AG20443 (cell line): Measurements from ENCODE around the gene PRSS50.
A peak's percentile ranks its signal among the peaks of the same experiment; 100 is the strongest.
"Not testable (repeated sequence)": the region's sequence is repeated elsewhere in the genome, so short reads cannot be mapped to it uniquely, and the experiment has no call there.

Experiments used
- DNase-seq: peaks from one replicate; pipeline ENCODE4 v3.0.0; 2012; ENCODE audit warnings: low spot score, mixed read lengths

Gene PRSS50

GRCh38 chr3:46717447-46718231 lies at the start of gene PRSS50:
Gene PRSS50, minus strand, starts transcription at chr3:46717869. Its CDS starts 45 bp downstream, at chr3:46717824.
- DNase-seq, result no peak

- DNase-seq, result no peak
These were observed 46.5 kb upstream of the PRSS50 start for GRCh38 chr3:46764206-46764605.

- DNase-seq, result no peak
These were observed 45.5 kb upstream of the PRSS50 start for GRCh38 chr3:46763178-46763577.

- DNase-seq, result no peak
These were observed 41.8 kb upstream of the PRSS50 start for GRCh38 chr3:46759239-46760167.

- DNase-seq, result no peak
These were observed 39.0 kb upstream of the PRSS50 start for GRCh38 chr3:46756642-46757041.

GRCh38 chr3:46755646-46756045 lies 38.0 kb upstream of the PRSS50 start:
- DNase-seq, result no peak

- DNase-seq, result not testable (repeated sequence)
These were observed 35.5 kb upstream of the PRSS50 start for GRCh38 chr3:46753127-46753526.

- no peak for DNase-seq
These were observed 32.9 kb upstream of the PRSS50 start for GRCh38 chr3:46750555-46751038.

- DNase-seq, result no peak
These were observed 31.5 kb upstream of the PRSS50 start for GRCh38 chr3:46749129-46749528.

- DNase-seq, result no peak
These were observed 30.5 kb upstream of the PRSS50 start for GRCh38 chr3:46748170-46748569.

- DNase-seq, result no peak
These were observed 29.0 kb upstream of the PRSS50 start for GRCh38 chr3:46746711-46747110.

- DNase-seq, result no peak
These were observed 25.4 kb upstream of the PRSS50 start for GRCh38 chr3:46742992-46743585.

- not testable (repeated sequence) for DNase-seq
These were observed 21.9 kb upstream of the PRSS50 start for GRCh38 chr3:46739565-46739964.

GRCh38 chr3:46737329-46737731 lies 19.7 kb upstream of the PRSS50 start:
- DNase-seq, result peak; percentile 10

GRCh38 chr3:46736006-46736872 lies 18.6 kb upstream of the PRSS50 start:
- DNase-seq, result no peak

GRCh38 chr3:46734773-46735172 lies 17.1 kb upstream of the PRSS50 start:
- DNase-seq, result peak; percentile 7

- peak; percentile 18 for DNase-seq
These were observed 15.5 kb upstream of the PRSS50 start for GRCh38 chr3:46733026-46733800.

GRCh38 chr3:46731795-46732194 lies 14.1 kb upstream of the PRSS50 start:
- DNase-seq, result no peak

GRCh38 chr3:46730819-46731218 lies 13.2 kb upstream of the PRSS50 start:
- DNase-seq, result no peak

- DNase-seq, result no peak
These were observed 11.4 kb upstream of the PRSS50 start for GRCh38 chr3:46729038-46729437.
